Testis (tissue), 2 donors: Measurements from ENCODE around the gene RSPH10B2.
"Not testable (repeated sequence)": the region's sequence is repeated elsewhere in the genome, so short reads cannot be mapped to it uniquely, and the experiment has no call there.

ENCODE experiments used
- CTCF ChIP-seq, 3 experiments: fragments of 450-650 bp in 2 of 3; fragments of 200-600 bp in 1 of 3; sonication (generic) in 1 of 3; IDR thresholded peaks; one replicate each; pipeline ENCODE4 v1.5.1; 2016 to 2019; ENCODE audit warnings: antibody characterized with exemption in 3 of 3, mild to moderate bottlenecking in 2 of 3, moderate library complexity in 1 of 3
- POLR2A ChIP-seq: fragments of 450-650 bp; IDR thresholded peaks from one replicate; pipeline ENCODE4 v1.6.1; 2017; ENCODE audit warnings: antibody characterized with exemption, mild to moderate bottlenecking, moderate library complexity

DNA sequence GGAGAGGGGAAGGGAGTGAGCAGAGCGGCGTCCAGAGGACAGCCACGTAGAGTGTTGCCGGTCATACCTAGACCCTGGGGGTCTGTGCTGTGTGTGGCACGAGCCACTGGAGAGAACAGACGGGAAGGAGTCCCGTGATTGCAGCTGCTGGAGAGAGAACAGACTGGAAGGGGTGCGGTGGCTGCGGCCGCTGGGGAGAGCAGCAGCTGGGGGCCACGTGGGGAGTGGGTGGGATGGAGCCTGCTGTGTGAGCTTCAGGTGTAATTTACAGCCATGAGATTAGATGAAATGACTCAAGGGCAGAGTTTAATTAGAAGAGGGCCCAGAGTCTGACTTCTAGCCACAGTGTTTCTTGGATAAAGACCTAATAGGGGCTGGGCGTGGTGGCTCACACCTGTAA, 4.6 kb upstream of the RSPH10B2 start:
- not testable (repeated sequence) for TF ChIP-seq CTCF (IDR thresholded peaks at IDR 0.05); POLR2A
